Measurements from ENCODE around the gene TDRD9.

The TDRD9 gene

DNA sequence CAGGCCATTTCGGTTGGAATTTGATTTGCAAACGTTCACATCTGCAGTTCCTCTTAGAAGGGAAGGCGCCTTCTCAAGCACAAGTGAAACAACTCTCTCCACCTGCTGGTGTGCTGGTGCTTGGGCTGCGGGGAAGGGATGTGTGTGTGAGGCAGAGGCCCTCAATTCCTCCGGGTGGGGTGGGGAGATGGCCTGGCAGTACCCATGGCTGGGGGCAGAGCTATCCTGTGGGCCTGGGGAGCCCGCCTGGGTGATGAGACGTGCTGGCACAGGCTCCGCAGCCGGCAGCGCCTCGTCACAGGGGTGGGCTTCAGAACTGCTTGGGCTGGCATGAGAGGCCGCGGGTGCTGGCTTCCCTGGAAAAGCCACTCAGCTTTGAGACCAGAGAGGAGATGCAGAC, 28.9 kb upstream of the TDRD9 start:
- H3K4me3 ChIP-seq (ENCODE audit: low read depth, low read length), result no peak overlapping the region
- in situ Hi-C loops (cut with HindIII; ENCODE audit: low sequenced_read_pairs), result no loop called here
- TF ChIP-seq, protein P1, sequence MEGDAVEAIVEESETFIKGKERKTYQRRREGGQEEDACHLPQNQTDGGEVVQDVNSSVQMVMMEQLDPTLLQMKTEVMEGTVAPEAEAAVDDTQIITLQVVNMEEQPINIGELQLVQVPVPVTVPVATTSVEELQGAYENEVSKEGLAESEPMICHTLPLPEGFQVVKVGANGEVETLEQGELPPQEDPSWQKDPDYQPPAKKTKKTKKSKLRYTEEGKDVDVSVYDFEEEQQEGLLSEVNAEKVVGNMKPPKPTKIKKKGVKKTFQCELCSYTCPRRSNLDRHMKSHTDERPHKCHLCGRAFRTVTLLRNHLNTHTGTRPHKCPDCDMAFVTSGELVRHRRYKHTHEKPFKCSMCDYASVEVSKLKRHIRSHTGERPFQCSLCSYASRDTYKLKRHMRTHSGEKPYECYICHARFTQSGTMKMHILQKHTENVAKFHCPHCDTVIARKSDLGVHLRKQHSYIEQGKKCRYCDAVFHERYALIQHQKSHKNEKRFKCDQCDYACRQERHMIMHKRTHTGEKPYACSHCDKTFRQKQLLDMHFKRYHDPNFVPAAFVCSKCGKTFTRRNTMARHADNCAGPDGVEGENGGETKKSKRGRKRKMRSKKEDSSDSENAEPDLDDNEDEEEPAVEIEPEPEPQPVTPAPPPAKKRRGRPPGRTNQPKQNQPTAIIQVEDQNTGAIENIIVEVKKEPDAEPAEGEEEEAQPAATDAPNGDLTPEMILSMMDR (IDR thresholded peaks at IDR 0.05; ENCODE audit: low read depth, low read length), result no peak
- DNase-seq (ENCODE audit: low read depth, low spot score), result no peak

DNA sequence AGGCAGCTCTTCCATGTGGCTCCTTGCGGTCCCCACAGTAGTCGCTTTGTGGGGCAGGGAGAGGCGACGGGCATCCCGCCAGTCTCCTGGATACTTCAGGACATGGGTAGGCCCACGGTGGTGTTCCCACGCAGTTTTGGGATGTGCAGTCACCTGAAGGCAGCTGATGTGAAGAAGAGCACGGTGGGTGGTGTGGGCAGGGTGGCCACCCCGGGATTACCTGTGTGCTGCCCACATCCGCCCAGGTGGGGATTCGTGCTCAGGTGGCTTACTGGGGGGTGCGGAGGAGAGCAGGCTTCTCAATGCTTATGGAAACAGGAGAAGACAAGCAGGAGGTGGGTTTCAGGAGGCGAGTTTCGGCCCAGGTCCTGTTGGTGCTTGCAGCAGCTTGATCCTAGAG, 28.4 kb upstream of the TDRD9 start:
- H3K4me3 ChIP-seq (ENCODE audit: low read depth, low read length), result no peak overlapping the region
- in situ Hi-C loops (cut with HindIII; ENCODE audit: low sequenced_read_pairs), result no loop called here
- DNase-seq (ENCODE audit: low read depth, low spot score), result no peak
- TF ChIP-seq, protein P1 (IDR thresholded peaks at IDR 0.05; ENCODE audit: low read depth, low read length), result no peak

DNA sequence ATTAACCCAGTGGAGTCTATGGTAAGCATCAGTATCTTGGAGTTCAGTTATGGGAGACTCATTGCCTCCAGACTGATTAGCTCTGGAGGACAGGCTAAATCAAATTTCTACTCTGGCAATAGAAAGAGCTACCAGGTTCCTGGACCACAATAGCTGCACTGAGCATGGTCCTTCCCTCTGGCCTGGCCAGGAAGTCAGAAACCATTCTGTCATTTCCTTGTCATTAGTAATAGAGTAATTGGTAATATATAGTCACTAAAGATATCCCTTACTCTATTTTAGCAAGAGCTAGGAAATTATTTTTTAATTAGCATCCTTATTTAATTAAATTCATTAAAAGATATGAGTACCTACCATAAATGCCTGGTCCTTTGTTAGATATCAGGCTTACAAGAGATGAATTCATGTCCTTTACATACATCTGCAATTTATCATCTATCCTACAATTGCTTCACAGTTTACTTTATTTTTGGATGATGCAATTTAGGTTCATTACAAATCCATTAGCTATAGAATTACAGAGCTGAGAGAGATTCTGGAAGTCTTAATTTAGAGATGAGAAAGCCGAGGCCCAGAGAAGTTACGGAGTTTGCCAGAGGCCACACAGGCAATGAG, 23.7 kb upstream of the TDRD9 start:
- no peak overlapping the region for H3K4me3 ChIP-seq (ENCODE audit: low read depth, low read length)
- in situ Hi-C loops (cut with HindIII; ENCODE audit: low sequenced_read_pairs), result no loop called here
- no peak for DNase-seq (ENCODE audit: low read depth, low spot score)
- TF ChIP-seq, protein P1 (IDR thresholded peaks at IDR 0.05; ENCODE audit: low read depth, low read length), result no peak

DNA sequence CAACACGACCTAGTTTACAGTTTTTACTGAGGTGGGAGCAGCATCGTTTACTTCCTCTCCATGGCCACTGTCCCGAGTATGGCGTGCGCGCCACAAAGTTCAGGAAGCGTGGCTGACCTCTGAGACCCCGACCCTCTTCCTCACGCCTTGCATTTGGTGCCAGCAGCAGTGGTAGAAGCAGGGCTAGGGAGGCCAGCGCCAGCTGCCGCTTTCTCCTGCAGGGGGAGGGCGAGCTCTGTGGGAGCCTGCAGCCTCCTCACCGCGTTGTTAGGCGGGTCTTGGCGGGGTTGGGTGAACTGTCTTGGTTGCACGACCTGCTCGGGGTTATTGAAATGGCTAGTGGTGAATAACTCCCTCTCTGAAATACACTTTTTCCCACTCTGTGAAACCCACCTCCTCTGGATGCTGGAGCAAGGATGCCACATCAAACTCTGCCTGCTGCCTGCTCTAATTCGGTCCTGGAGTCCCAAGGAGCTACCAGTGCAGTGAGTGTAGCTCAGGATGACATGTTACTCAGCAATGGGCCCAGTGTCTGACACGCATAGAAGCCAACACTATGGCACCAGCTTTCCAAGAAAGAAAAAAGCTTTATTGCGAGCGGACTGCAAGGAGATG, 22.3 kb upstream of the TDRD9 start:
- TF ChIP-seq, protein P1 (IDR thresholded peaks at IDR 0.05; ENCODE audit: low read depth, low read length), result peak; percentile 37
- H3K4me3 ChIP-seq (ENCODE audit: low read depth, low read length), result no peak overlapping the region
- in situ Hi-C loops (cut with HindIII; ENCODE audit: low sequenced_read_pairs), result no loop called here
- no peak for DNase-seq (ENCODE audit: low read depth, low spot score)

DNA sequence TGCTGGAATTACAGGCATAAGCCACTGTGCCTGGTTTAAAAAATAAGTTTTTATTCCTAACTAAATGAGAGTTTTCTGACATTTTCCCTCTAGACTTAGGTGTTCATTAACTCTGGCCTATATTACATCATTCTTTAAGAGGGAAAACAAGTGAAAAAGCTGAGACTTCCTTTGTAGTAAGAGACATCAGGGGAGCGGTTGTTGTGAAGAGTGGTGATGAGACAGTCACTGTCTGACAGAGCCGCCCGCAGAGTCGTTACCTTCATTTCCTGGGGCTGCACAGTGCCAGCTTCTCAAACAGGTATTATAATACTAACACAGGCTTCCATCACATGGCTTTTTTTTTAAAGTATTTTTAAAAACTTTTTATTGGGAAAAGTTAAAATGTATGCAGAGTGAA, 19.7 kb upstream of the TDRD9 start:
- TF ChIP-seq, protein P1 (IDR thresholded peaks at IDR 0.05; ENCODE audit: low read depth, low read length), result no peak
- no peak overlapping the region for H3K4me3 ChIP-seq (ENCODE audit: low read depth, low read length)
- no peak for DNase-seq (ENCODE audit: low read depth, low spot score)
- in situ Hi-C loops (cut with HindIII; ENCODE audit: low sequenced_read_pairs), result no loop called here

DNA sequence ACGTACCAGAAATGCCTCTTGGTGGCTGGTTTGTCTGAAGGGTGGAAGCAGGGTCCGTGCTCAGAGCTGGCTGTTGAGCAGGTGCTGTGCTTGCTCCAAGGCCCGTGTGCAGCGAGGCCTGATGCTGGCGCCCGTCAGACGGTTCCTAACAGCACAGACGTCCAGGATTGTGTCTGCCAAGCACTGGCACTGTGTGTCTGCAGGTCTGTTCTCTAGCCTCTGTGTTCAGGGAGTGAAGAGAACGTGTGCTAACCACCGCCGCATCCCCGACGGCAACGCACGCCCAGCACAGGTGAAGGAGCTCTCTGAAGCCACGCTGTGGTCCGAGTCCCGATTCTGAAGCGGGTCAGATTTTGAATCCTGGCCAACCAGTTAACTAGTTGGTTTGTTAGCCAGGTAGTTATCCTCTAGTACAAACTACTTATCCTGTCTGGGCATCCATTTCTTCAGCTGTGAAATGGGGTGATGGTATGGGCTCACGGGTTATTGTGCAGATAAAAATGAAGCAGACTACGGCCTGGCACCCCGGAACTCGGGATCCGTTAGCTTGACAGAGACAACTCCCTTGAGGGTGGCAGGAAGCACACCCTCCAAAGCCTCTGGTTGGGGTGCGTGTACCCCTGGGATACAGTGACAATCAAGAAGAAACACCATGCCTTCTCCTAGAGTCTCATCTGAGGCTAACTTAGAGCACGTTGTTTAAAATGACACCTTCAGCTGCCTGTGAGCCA, 18.6 kb upstream of the TDRD9 start:
- no peak for DNase-seq (ENCODE audit: low read depth, low spot score)
- in situ Hi-C loops (cut with HindIII; ENCODE audit: low sequenced_read_pairs), result no loop called here
- no peak overlapping the region for H3K4me3 ChIP-seq (ENCODE audit: low read depth, low read length)
- TF ChIP-seq, protein P1 (IDR thresholded peaks at IDR 0.05; ENCODE audit: low read depth, low read length), result no peak
